GM18508 (cell line): Measurements from ENCODE around the gene PLBD2.
A peak's percentile ranks its signal among the peaks of the same experiment; 100 is the strongest.
"Not testable (repeated sequence)": the region's sequence is repeated elsewhere in the genome, so short reads cannot be mapped to it uniquely, and the experiment has no call there.

Experiments used
- ATAC-seq: cut with Tn5 transposase; IDR thresholded peaks from one replicate; pipeline ENCODE4 v1.9.1; 2021; ENCODE audit warnings: moderate number of reproducible peaks; ENCODE audit not compliant: insufficient read depth, unreplicated experiment

PLBD2 gene

GRCh38 chr12:113333877-113334785 is 24.3 kb upstream of the PLBD2 start:
- ATAC-seq, result no peak

GRCh38 chr12:113334786-113335539 is 23.4 kb upstream of the PLBD2 start, which contains the start of gene SLC8B1:
Gene SLC8B1 (minus strand): TSS chr12:113335109. CDS start chr12:113332878, 2,231 bp downstream.
- ATAC-seq, result peak; percentile 48

- ATAC-seq, result no peak
Observed at GRCh38 chr12:113339540-113339939, 18.8 kb upstream of the PLBD2 start.

GRCh38 chr12:113340061-113340460 is 18.3 kb upstream of the PLBD2 start:
- ATAC-seq, result no peak

- ATAC-seq, result no peak
Observed at GRCh38 chr12:113341535-113341934, 16.9 kb upstream of the PLBD2 start.

- ATAC-seq, result no peak
Observed at GRCh38 chr12:113345318-113345717, 13.1 kb upstream of the PLBD2 start.

- ATAC-seq, result no peak
Observed at GRCh38 chr12:113346353-113346752, 12.0 kb upstream of the PLBD2 start.

- ATAC-seq, result no peak
Observed at GRCh38 chr12:113347107-113347506, 11.3 kb upstream of the PLBD2 start.

GRCh38 chr12:113347892-113348291 is 10.5 kb upstream of the PLBD2 start:
- no peak for ATAC-seq

GRCh38 chr12:113348849-113349536 is 9.4 kb upstream of the PLBD2 start:
- ATAC-seq, result no peak

GRCh38 chr12:113351089-113351488 is 7.3 kb upstream of the PLBD2 start:
- no peak for ATAC-seq

GRCh38 chr12:113354192-113354591 is 4.2 kb upstream of the PLBD2 start:
- ATAC-seq, result not testable (repeated sequence)

- no peak for ATAC-seq
Observed at GRCh38 chr12:113359133-113359938, 949 bp downstream of the PLBD2 start.

- ATAC-seq, result no peak
Observed at GRCh38 chr12:113359939-113360748, 1.8 kb downstream of the PLBD2 start.

- ATAC-seq, result no peak
Observed at GRCh38 chr12:113361574-113362370, 3.4 kb downstream of the PLBD2 start.

GRCh38 chr12:113364698-113365097 is 6.3 kb downstream of the PLBD2 start:
- ATAC-seq, result no peak

GRCh38 chr12:113365639-113366395 is 7.4 kb downstream of the PLBD2 start:
- no peak for ATAC-seq

- ATAC-seq, result no peak
Observed at GRCh38 chr12:113366827-113367226, 8.4 kb downstream of the PLBD2 start.
